HepG2 (cell line): ENCODE results near the gene SLC16A5. TPM values are rescaled to one million over a fixed set of nuclear protein-coding genes. Genes with fewer than 3 reads are reported as not detected.

Source experiments
- ATAC-seq: fragments of 200-7000 bp; cut with Tn5 transposase; 3 replicates; pipeline ENCODE4 v1.9.1; 2020; ENCODE audit warnings: mild to moderate bottlenecking, moderate library complexity
- BruUV-seq: library from RNA; stranded (reverse); fragments of 400-500 nt; replicated peaks from 2 replicates; lab custom pipeline; 2021; lab: Mats Ljungman, UMichigan
- CTCF ChIA-PET: fragments of 300-600 bp; formaldehyde crosslinking; extraction: SDS; loops from one replicate; lab custom pipeline; 2021; ENCODE audit warnings: low total read pairs, inconsistent platforms, low intra/inter-chr PET ratio; lab: Yijun Ruan, JAX
- POLR2A ChIA-PET: fragments of 350-600 bp; sonication (Branson Sonifier 250); formaldehyde crosslinking; loops from one replicate; lab custom pipeline; 2020; ENCODE audit warnings: antibody characterized with exemption, inconsistent platforms; lab: Yijun Ruan, JAX
- DNase-seq: peaks from one replicate; pipeline ENCODE4 v3.0.0-alpha.2; 2015; ENCODE audit warnings: low spot score
- FAIRE-seq: peaks from 3 replicates; lab custom pipeline; 2011; peaks lifted over from hg19 to GRCh38; lab: Jason Lieb, UNC
- H2AFZ ChIP-seq: one replicate; pipeline ENCODE4 v1.6.1; 2011; ENCODE audit warnings: low read length, inconsistent platforms
- H3K27ac ChIP-seq: fragments of 300-600 bp; 3 replicates; pipeline ENCODE4 v1.8.0; 2011; ENCODE audit warnings: mixed run types, mild to moderate bottlenecking, mixed read lengths, low read length, inconsistent platforms; ENCODE audit not compliant: insufficient read depth; ENCODE audit errors: extremely low read length
- H3K27me3 ChIP-seq, 2 experiments: fragments of 200-600 bp in 1 of 2; 2 replicates in 1 of 2; 3 replicates in 1 of 2; pipeline versions ENCODE4 v1.6.0 to v1.8.0; 2011; ENCODE audit warnings: low read length in 2 of 2, mild to moderate bottlenecking in 2 of 2, moderate library complexity in 2 of 2, inconsistent platforms in 1 of 2; ENCODE audit not compliant: insufficient read depth in 2 of 2, control insufficient read depth in 1 of 2
- H3K36me3 ChIP-seq, 2 experiments: fragments of 200-600 bp in 1 of 2; replicated peaks in 1 of 2; 2 replicates in 1 of 2; 3 replicates in 1 of 2; pipeline versions ENCODE4 v1.5.1 to v1.8.0; 2011; ENCODE audit warnings: low read length in 2 of 2, inconsistent platforms in 1 of 2; ENCODE audit not compliant: insufficient read depth in 2 of 2, control insufficient read depth in 1 of 2
- H3K4me1 ChIP-seq: 2 replicates; pipeline ENCODE4 v1.5.1; 2012; ENCODE audit warnings: low read length, inconsistent platforms; ENCODE audit not compliant: insufficient read depth
- H3K4me2 ChIP-seq: 2 replicates; pipeline ENCODE4 v1.6.0; 2011; ENCODE audit warnings: low read depth, low read length, inconsistent platforms
- H3K4me3 ChIP-seq, 3 experiments: fragments of 200-600 bp in 1 of 3; sonication (generic), shearing (Covaris generic) in 1 of 3; replicated peaks in 1 of 3; 2 replicates each; pipeline ENCODE4 v1.5.1; 2011 to 2016; ENCODE audit warnings: low read length in 3 of 3, inconsistent platforms in 2 of 3, low read depth in 2 of 3, mild to moderate bottlenecking in 2 of 3, control low read depth in 1 of 3, mixed read lengths in 1 of 3; ENCODE audit not compliant: insufficient read depth in 1 of 3
- H3K79me2 ChIP-seq: one replicate; pipeline ENCODE4 v1.6.1; 2011; ENCODE audit warnings: low read length, inconsistent platforms; ENCODE audit not compliant: insufficient read depth
- H3K9ac ChIP-seq: 2 replicates; pipeline ENCODE4 v1.6.0; 2011; ENCODE audit warnings: mild to moderate bottlenecking, low read depth, low read length, inconsistent platforms; ENCODE audit not compliant: insufficient read depth
- H3K9me3 ChIP-seq: 2 replicates; pipeline ENCODE4 v1.5.1; 2012; ENCODE audit warnings: mild to moderate bottlenecking, low read length
- H4K20me1 ChIP-seq: 2 replicates; pipeline ENCODE4 v1.6.0; 2011; ENCODE audit warnings: inconsistent platforms, mild to moderate bottlenecking, low read length, moderate library complexity; ENCODE audit not compliant: insufficient read depth
- CHD2 ChIP-seq: IDR thresholded peaks from 2 replicates; pipeline ENCODE4 v1.6.1; 2011; ENCODE audit warnings: low read depth, low read length, improper control_type of control experiment
- GABPB1 ChIP-seq: IDR thresholded peaks from 2 replicates; pipeline ENCODE4 v1.6.1; 2016; ENCODE audit warnings: mild to moderate bottlenecking, missing genetic modification reagents, moderate library complexity, missing compliant biosample characterization
- KLF12 ChIP-seq: sonication (generic); formaldehyde crosslinking; IDR thresholded peaks from 2 replicates; pipeline ENCODE4 v1.4.0; 2020; ENCODE audit warnings: missing genetic modification reagents, borderline replicate concordance
- TBX3 ChIP-seq: fragments of 450-650 bp; IDR thresholded peaks from 2 replicates; pipeline ENCODE4 v1.6.1; 2017; ENCODE audit warnings: antibody characterized with exemption, mild to moderate bottlenecking, inconsistent platforms, borderline replicate concordance
- WGBS: methylation state at CpG from one replicate; pipeline ENCODE4 v1.1.6; 2017; ENCODE audit warnings: low lambda C conversion rate; 5-methylcytosine and 5-hydroxymethylcytosine counted together
- in situ Hi-C: cut with HindIII; loops from 2 replicates; pipeline ENCODE4 v1.10.0; 2017; ENCODE audit warnings: low pct_unique_long_range_greater_than_20kb; ENCODE audit not compliant: extremely low pct_ligation_motif_present
- intact Hi-C: fragments of 100-400 bp; cut with micrococcal nuclease; formaldehyde crosslinking; loops from one replicate; pipeline ENCODE4 v1.10.0; 2022; ENCODE audit not compliant: unreplicated experiment
- polyA plus RNA-seq, 8 experiments: library from polyadenylated mRNA; depleted of rRNA in 3 of 8; stranded (reverse) in 7 of 8; unstranded in 1 of 8; fragments of >200 nt; fragmentation: Illumina TruSeq in 4 of 8; extraction: Trizol in 4 of 8; gene quantifications; 2 replicates each; pipeline versions ENCODE4 v1.2.1 to v1.2.3, GENCODE V29; 2011 to 2016; ENCODE audit warnings: low read depth in 4 of 8, missing spikeins in 1 of 8, mixed read lengths in 1 of 8; ENCODE audit not compliant: insufficient read depth in 1 of 8
- total RNA-seq, 5 experiments: library from RNA; depleted of rRNA; stranded (reverse); fragments of >200 nt; fragmentation: Illumina TruSeq; extraction: Trizol; gene quantifications; 2 replicates each; pipeline ENCODE4 v1.2.3, GENCODE V29; 2016; ENCODE audit warnings: low read depth in 1 of 5
- TF ChIP-seq, protein P1 (sequence below): sonication (generic); formaldehyde crosslinking; IDR thresholded peaks from 2 replicates; pipeline ENCODE4 v1.5.1; 2020; ENCODE audit warnings: mild to moderate bottlenecking, missing genetic modification reagents, borderline replicate concordance
- TF ChIP-seq, protein P2 (sequence below): sonication (generic); formaldehyde crosslinking; IDR thresholded peaks from 2 replicates; pipeline ENCODE4 v1.9.0; 2021; ENCODE audit warnings: missing genetic modification reagents, borderline replicate concordance
- TF ChIP-seq, protein P3 (sequence below): sonication (generic); formaldehyde crosslinking; IDR thresholded peaks from 2 replicates; pipeline ENCODE4 v1.9.0; 2022; ENCODE audit warnings: low read depth, missing genetic modification reagents

The SLC16A5 gene
- total and polyA plus RNA-seq, 2 of the 13 experiments (the other 11 are each of a cell fraction or from before 2014, with no cell fraction given), result 0.69 to 5.6 TPM

DNA sequence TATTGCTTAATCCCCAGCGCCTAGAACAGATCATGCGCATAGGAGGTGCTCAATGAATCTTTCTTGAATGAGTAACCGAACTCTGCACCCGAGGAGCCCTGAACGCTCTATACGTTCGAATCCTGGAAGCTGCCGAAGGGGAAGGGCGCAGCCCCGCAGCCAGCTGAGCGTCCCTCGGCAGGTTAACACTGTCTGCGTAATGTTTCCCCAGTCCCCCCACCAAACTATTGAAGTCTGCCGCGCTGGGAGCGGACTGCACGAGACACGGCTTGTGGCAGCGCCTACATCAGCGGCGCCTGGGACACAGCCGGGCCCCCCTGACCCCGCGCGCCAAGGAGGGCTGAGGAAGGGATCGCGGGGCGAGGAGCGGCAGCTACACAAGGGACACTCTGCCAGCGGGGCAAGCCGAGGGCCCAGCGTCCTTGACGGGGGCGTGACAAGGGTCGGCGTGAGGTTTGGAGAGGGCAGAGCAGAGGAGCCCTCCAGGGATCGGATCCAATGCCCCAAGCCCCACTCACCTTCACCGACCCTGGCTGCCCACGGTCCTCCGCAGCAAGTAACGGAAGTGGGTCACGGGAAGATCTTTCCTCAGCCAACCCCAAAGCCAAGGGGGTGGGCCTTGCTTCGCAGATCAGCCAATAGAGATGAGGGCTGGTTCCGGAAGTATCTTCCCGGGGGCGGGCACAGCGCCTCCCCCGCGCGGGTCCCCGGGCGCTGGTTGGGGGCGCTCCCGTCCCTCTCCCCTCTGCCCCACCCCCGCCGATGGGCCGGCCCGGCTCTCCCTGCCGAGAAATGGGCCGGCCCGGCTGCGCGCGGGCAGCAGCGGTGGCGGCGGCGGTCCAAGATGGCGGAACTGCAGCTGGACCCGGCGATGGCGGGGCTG is 41.1 kb upstream of the SLC16A5 start, which contains the start of the genes ATP5PD and KCTD2:
Gene ATP5PD (minus strand): TSS at position 563 of the 883 bp plus-strand sequence. CDS start 4,319 bp downstream, outside the sequence.
Gene KCTD2 (plus strand): TSS at position 819 of the 883 bp plus-strand sequence. CDS start 26 bp downstream, at position 845.
- Histone ChIP-seq H3K9me3 (no peaks in the 10 kb centered on the region), H3K27me3 (no peaks in the 10 kb centered on the region; a peak in 1 of 5 replicates), H3K9ac (peak within 1 kb of the TSS; percentile 92), H3K79me2 (peaks cover 29% of the 10 kb centered on the region), H3K4me3 (peak within 1 kb of the TSS; percentile 75 to 98 (median 90)), H3K27ac (peak within 1 kb of the TSS; percentile 92), H3K4me1 (peaks cover 29% of the 10 kb centered on the region), H3K36me3 (peaks cover 2 to 20% of the 10 kb centered on the region in 2 experiments), H4K20me1 (no peaks in the 10 kb centered on the region; the same call in 1 of the 2 replicates), H2AFZ (no peak within 1 kb of the TSS), H3K4me2 (peak within 1 kb of the TSS; percentile 93)
- 2% methylated on average over 38 of the region's 72 CpGs for WGBS
- ChIA-PET CTCF (no interaction called here), POLR2A (interaction anchor here (0.6 to 4.8 kb wide), 16 partner anchors 11 to 409 kb away, joined by 3 to 76 read pairs (median 4); partner anchors contain the start of genes ARMC7, CDR2L, HID1 and MRPL58)
- intact Hi-C loops, result loop anchor here (1.0 to 5.0 kb wide), 2 partner anchors 11 to 41 kb away; partner anchors contain the start of gene SLC16A5
- DNase-seq (peak; percentile 97), FAIRE-seq (peak; percentile 96), ATAC-seq (peak; percentile 98)
- in situ Hi-C loops, result no loop called here
- TSS peak; percentile 78 for BruUV-seq
- TF ChIP-seq, protein P1, sequence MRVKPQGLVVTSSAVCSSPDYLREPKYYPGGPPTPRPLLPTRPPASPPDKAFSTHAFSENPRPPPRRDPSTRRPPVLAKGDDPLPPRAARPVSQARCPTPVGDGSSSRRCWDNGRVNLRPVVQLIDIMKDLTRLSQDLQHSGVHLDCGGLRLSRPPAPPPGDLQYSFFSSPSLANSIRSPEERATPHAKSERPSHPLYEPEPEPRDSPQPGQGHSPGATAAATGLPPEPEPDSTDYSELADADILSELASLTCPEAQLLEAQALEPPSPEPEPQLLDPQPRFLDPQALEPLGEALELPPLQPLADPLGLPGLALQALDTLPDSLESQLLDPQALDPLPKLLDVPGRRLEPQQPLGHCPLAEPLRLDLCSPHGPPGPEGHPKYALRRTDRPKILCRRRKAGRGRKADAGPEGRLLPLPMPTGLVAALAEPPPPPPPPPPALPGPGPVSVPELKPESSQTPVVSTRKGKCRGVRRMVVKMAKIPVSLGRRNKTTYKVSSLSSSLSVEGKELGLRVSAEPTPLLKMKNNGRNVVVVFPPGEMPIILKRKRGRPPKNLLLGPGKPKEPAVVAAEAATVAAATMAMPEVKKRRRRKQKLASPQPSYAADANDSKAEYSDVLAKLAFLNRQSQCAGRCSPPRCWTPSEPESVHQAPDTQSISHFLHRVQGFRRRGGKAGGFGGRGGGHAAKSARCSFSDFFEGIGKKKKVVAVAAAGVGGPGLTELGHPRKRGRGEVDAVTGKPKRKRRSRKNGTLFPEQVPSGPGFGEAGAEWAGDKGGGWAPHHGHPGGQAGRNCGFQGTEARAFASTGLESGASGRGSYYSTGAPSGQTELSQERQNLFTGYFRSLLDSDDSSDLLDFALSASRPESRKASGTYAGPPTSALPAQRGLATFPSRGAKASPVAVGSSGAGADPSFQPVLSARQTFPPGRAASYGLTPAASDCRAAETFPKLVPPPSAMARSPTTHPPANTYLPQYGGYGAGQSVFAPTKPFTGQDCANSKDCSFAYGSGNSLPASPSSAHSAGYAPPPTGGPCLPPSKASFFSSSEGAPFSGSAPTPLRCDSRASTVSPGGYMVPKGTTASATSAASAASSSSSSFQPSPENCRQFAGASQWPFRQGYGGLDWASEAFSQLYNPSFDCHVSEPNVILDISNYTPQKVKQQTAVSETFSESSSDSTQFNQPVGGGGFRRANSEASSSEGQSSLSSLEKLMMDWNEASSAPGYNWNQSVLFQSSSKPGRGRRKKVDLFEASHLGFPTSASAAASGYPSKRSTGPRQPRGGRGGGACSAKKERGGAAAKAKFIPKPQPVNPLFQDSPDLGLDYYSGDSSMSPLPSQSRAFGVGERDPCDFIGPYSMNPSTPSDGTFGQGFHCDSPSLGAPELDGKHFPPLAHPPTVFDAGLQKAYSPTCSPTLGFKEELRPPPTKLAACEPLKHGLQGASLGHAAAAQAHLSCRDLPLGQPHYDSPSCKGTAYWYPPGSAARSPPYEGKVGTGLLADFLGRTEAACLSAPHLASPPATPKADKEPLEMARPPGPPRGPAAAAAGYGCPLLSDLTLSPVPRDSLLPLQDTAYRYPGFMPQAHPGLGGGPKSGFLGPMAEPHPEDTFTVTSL (CRISPR knock-in tag), result no peak; the same call in none of the 2 replicates
- TF ChIP-seq KLF12 (CRISPR knock-in tag) (peak; percentile 62; the same call in 1 of the 2 replicates), CHD2 (peak; percentile 63), TBX3 (peak; percentile 41; the same call in 1 of the 2 replicates), GABPB1 (CRISPR knock-in tag) (peak; percentile 97)
- TF ChIP-seq, protein P2, sequence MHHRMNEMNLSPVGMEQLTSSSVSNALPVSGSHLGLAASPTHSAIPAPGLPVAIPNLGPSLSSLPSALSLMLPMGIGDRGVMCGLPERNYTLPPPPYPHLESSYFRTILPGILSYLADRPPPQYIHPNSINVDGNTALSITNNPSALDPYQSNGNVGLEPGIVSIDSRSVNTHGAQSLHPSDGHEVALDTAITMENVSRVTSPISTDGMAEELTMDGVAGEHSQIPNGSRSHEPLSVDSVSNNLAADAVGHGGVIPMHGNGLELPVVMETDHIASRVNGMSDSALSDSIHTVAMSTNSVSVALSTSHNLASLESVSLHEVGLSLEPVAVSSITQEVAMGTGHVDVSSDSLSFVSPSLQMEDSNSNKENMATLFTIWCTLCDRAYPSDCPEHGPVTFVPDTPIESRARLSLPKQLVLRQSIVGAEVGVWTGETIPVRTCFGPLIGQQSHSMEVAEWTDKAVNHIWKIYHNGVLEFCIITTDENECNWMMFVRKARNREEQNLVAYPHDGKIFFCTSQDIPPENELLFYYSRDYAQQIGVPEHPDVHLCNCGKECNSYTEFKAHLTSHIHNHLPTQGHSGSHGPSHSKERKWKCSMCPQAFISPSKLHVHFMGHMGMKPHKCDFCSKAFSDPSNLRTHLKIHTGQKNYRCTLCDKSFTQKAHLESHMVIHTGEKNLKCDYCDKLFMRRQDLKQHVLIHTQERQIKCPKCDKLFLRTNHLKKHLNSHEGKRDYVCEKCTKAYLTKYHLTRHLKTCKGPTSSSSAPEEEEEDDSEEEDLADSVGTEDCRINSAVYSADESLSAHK, result peak; percentile 32; the same call in 1 of the 2 replicates
- TF ChIP-seq, protein P3, sequence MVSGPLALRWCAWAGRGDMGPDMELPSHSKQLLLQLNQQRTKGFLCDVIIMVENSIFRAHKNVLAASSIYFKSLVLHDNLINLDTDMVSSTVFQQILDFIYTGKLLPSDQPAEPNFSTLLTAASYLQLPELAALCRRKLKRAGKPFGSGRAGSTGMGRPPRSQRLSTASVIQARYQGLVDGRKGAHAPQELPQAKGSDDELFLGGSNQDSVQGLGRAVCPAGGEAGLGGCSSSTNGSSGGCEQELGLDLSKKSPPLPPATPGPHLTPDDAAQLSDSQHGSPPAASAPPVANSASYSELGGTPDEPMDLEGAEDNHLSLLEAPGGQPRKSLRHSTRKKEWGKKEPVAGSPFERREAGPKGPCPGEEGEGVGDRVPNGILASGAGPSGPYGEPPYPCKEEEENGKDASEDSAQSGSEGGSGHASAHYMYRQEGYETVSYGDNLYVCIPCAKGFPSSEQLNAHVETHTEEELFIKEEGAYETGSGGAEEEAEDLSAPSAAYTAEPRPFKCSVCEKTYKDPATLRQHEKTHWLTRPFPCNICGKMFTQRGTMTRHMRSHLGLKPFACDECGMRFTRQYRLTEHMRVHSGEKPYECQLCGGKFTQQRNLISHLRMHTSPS (CRISPR knock-in tag), result peak; percentile 74; the same call in 1 of the 2 replicates
